ENCODE results near the gene PXMP2.

Gene PXMP2

GRCh38 chr12:132731574-132731973 is 44.2 kb downstream of the PXMP2 start:
- Histone ChIP-seq H3K4me1 (ENCODE audit: insufficient read depth, low read length, poor library complexity, severe bottlenecking) (no peaks in the 10 kb centered on the region), H3F3A (ENCODE audit: low read depth) (peaks cover 10% of the 10 kb centered on the region; the same call in 1 of the 2 replicates), H3K79me2 (ENCODE audit: insufficient read depth, low read length) (no peaks in the 10 kb centered on the region), H3K36me3 (ENCODE audit: insufficient read depth, low read length) (peaks cover 68% of the 10 kb centered on the region; the same call in 1 of the 2 replicates), H2AFZ (ENCODE audit: low read length) (no peak overlapping the region), H4K20me1 (ENCODE audit: insufficient read depth, low read length, poor library complexity, severe bottlenecking) (no peaks in the 10 kb centered on the region), H3K9ac (ENCODE audit: low read depth, low read length, poor library complexity, severe bottlenecking) (no peak overlapping the region), H3K9me2 (replicated peaks; ENCODE audit: low read depth, low read length) (no peaks in the 10 kb centered on the region), H3K9me3 (ENCODE audit: insufficient read depth, low read depth, low read length) (no peaks in the 10 kb centered on the region), H3K27me3 (ENCODE audit: insufficient read depth, low read length, poor library complexity, severe bottlenecking) (no peaks in the 10 kb centered on the region), H3K4me2 (ENCODE audit: low read depth, low read length, poor library complexity, severe bottlenecking) (no peak overlapping the region), H3K4me3 (ENCODE audit: low read length, poor library complexity, severe bottlenecking) (no peak overlapping the region)
- TF ChIP-seq EZH2phosphoT487 (IDR thresholded peaks at IDR 0.05; ENCODE audit: borderline replicate concordance) (no peak), CTCF (conservative IDR thresholded peaks at IDR 0.05; ENCODE audit: low read length) (no peak)

- H3K79me2 ChIP-seq (ENCODE audit: insufficient read depth, low read length), result no peaks in the 10 kb centered on the region
- H3K27me3 ChIP-seq (ENCODE audit: insufficient read depth, low read length, poor library complexity, severe bottlenecking), result no peaks in the 10 kb centered on the region
- peaks cover 75% of the 10 kb centered on the region; the same call in 1 of the 2 replicates for H3K36me3 ChIP-seq (ENCODE audit: insufficient read depth, low read length)
- no peak overlapping the region for H3K9ac ChIP-seq (ENCODE audit: low read depth, low read length, poor library complexity, severe bottlenecking)
- TF ChIP-seq CTCF (conservative IDR thresholded peaks at IDR 0.05; ENCODE audit: low read length), result no peak
- TF ChIP-seq EZH2phosphoT487 (IDR thresholded peaks at IDR 0.05; ENCODE audit: borderline replicate concordance), result no peak
- no peaks in the 10 kb centered on the region for H3K4me1 ChIP-seq (ENCODE audit: insufficient read depth, low read length, poor library complexity, severe bottlenecking)
- no peak overlapping the region for H3K4me2 ChIP-seq (ENCODE audit: low read depth, low read length, poor library complexity, severe bottlenecking)
- peaks cover 10% of the 10 kb centered on the region; the same call in 1 of the 2 replicates for H3F3A ChIP-seq (ENCODE audit: low read depth)
- no peak overlapping the region for H2AFZ ChIP-seq (ENCODE audit: low read length)
- no peaks in the 10 kb centered on the region for H3K9me3 ChIP-seq (ENCODE audit: insufficient read depth, low read depth, low read length)
- H3K9me2 ChIP-seq (replicated peaks; ENCODE audit: low read depth, low read length), result no peaks in the 10 kb centered on the region
- H3K4me3 ChIP-seq (ENCODE audit: low read length, poor library complexity, severe bottlenecking), result no peak overlapping the region
- H4K20me1 ChIP-seq (ENCODE audit: insufficient read depth, low read length, poor library complexity, severe bottlenecking), result no peaks in the 10 kb centered on the region
Measured at GRCh38 chr12:132734206-132734605, 46.8 kb downstream of the PXMP2 start.

GRCh38 chr12:132735496-132735895 is 48.1 kb downstream of the PXMP2 start:
- Histone ChIP-seq H3K36me3 (ENCODE audit: insufficient read depth, low read length) (peaks cover 88% of the 10 kb centered on the region; the same call in 1 of the 2 replicates), H3K9me3 (ENCODE audit: insufficient read depth, low read depth, low read length) (no peaks in the 10 kb centered on the region), H3F3A (ENCODE audit: low read depth) (peaks cover 7% of the 10 kb centered on the region; the same call in 1 of the 2 replicates), H3K4me1 (ENCODE audit: insufficient read depth, low read length, poor library complexity, severe bottlenecking) (no peaks in the 10 kb centered on the region), H3K27me3 (ENCODE audit: insufficient read depth, low read length, poor library complexity, severe bottlenecking) (no peaks in the 10 kb centered on the region), H3K4me3 (ENCODE audit: low read length, poor library complexity, severe bottlenecking) (no peak overlapping the region), H2AFZ (ENCODE audit: low read length) (no peak overlapping the region), H3K9ac (ENCODE audit: low read depth, low read length, poor library complexity, severe bottlenecking) (no peak overlapping the region), H4K20me1 (ENCODE audit: insufficient read depth, low read length, poor library complexity, severe bottlenecking) (no peaks in the 10 kb centered on the region), H3K79me2 (ENCODE audit: insufficient read depth, low read length) (no peaks in the 10 kb centered on the region), H3K9me2 (replicated peaks; ENCODE audit: low read depth, low read length) (no peaks in the 10 kb centered on the region), H3K4me2 (ENCODE audit: low read depth, low read length, poor library complexity, severe bottlenecking) (no peak overlapping the region)
- TF ChIP-seq CTCF (conservative IDR thresholded peaks at IDR 0.05; ENCODE audit: low read length) (no peak), EZH2phosphoT487 (IDR thresholded peaks at IDR 0.05; ENCODE audit: borderline replicate concordance) (no peak)
